Measurements from ENCODE around the gene BABAM1.

The BABAM1 gene

GRCh38 chr19:17243211-17243829, 23.9 kb upstream of the BABAM1 start:
- DNase-seq, result peak in 1 of 58 donors; percentile 11

GRCh38 chr19:17243830-17244617, 23.2 kb upstream of the BABAM1 start:
- DNase-seq, result peak in 3 of 58 donors; percentile 8 to 18 (median 11)

GRCh38 chr19:17244618-17245534, 22.4 kb upstream of the BABAM1 start:
- DNase-seq, result peak in 3 of 58 donors; percentile 4 to 28 (median 22)

GRCh38 chr19:17245535-17245984, 21.7 kb upstream of the BABAM1 start, which contains the start of gene NR2F6:
NR2F6 (minus strand) TSS chr19:17245919; CDS start chr19:17245220, 699 bp downstream.
- DNase-seq, result peak in 1 of 58 donors; percentile 60

- DNase-seq, result peak in 10 of 58 donors; percentile 15 to 49 (median 35)
Measured at GRCh38 chr19:17246681-17247425, 20.4 kb upstream of the BABAM1 start.

GRCh38 chr19:17248011-17248776, 19.0 kb upstream of the BABAM1 start:
- DNase-seq, result no peak

GRCh38 chr19:17249887-17250548, 17.2 kb upstream of the BABAM1 start:
- DNase-seq, result no peak

GRCh38 chr19:17254636-17255035, 12.6 kb upstream of the BABAM1 start:
- DNase-seq, result no peak

- no peak for DNase-seq
Measured at GRCh38 chr19:17255150-17255621, 12.1 kb upstream of the BABAM1 start.

- no peak for DNase-seq
Measured at GRCh38 chr19:17256130-17256529, 11.1 kb upstream of the BABAM1 start.

- no peak for DNase-seq
Measured at GRCh38 chr19:17259118-17259780, 8.0 kb upstream of the BABAM1 start.

GRCh38 chr19:17259934-17260333, 7.3 kb upstream of the BABAM1 start:
- DNase-seq, result no peak

- DNase-seq, result peak in 30 of 58 donors; percentile 3 to 60 (median 21)
Measured at GRCh38 chr19:17260842-17261325, 6.4 kb upstream of the BABAM1 start.

GRCh38 chr19:17262557-17262956, 4.7 kb upstream of the BABAM1 start:
- DNase-seq, result no peak

- DNase-seq, result no peak
Measured at GRCh38 chr19:17263712-17264640, 3.3 kb upstream of the BABAM1 start.

GRCh38 chr19:17264641-17264979, 2.6 kb upstream of the BABAM1 start, which contains the start of gene USHBP1:
USHBP1 (minus strand) TSS chr19:17264745; CDS start chr19:17264299, 446 bp downstream.
- DNase-seq, result no peak

- no peak for DNase-seq
Measured at GRCh38 chr19:17266026-17266425, 1.2 kb upstream of the BABAM1 start.
